H1 (cell line): Measurements from ENCODE around the gene ZNF512B. TPM values are rescaled to one million over a fixed set of nuclear protein-coding genes. Genes with fewer than 3 reads are reported as not detected.

Source experiments
- CBX8 ChIP-seq: fragments of 300-800, 300-1000 bp; sonication (generic); IDR thresholded peaks from 2 replicates; pipeline ENCODE4 v1.7.1; 2016; ENCODE audit warnings: low read depth, low read length, borderline replicate concordance
- CHD1 ChIP-seq: IDR thresholded peaks from 2 replicates; pipeline ENCODE4 v1.6.1; 2012; ENCODE audit warnings: low read depth, low read length, improper control_type of control experiment
- CHD2 ChIP-seq: IDR thresholded peaks from 2 replicates; pipeline ENCODE4 v1.6.1; 2012; ENCODE audit warnings: low read length, improper control_type of control experiment
- CHD7 ChIP-seq: fragments of 300-600 bp; sonication (generic); IDR thresholded peaks from 2 replicates; pipeline ENCODE4 v1.7.1; 2012; ENCODE audit warnings: low read length, moderate library complexity, mild to moderate bottlenecking, inconsistent platforms; ENCODE audit not compliant: insufficient replicate concordance
- CREB1 ChIP-seq: IDR thresholded peaks from 2 replicates; pipeline ENCODE4 v1.6.1; 2012; ENCODE audit warnings: inconsistent platforms
- KDM4A ChIP-seq: IDR thresholded peaks from one replicate; pipeline ENCODE4 v1.7.1; 2012; ENCODE audit warnings: low read depth, mild to moderate bottlenecking, moderate library complexity, low read length, inconsistent platforms; ENCODE audit not compliant: severe bottlenecking
- KDM5A ChIP-seq: fragments of 200-600 bp; IDR thresholded peaks from 2 replicates; pipeline ENCODE4 v1.7.1; 2012; ENCODE audit warnings: mild to moderate bottlenecking, low read length, inconsistent platforms, mixed read lengths
- NANOG ChIP-seq: IDR thresholded peaks from 2 replicates; pipeline ENCODE4 v1.6.1; 2011; ENCODE audit warnings: low read length, low read depth, mild to moderate bottlenecking, inconsistent platforms; ENCODE audit not compliant: insufficient read depth, poor library complexity, severe bottlenecking
- POU5F1 ChIP-seq: IDR thresholded peaks from 2 replicates; pipeline ENCODE4 v1.6.1; 2011; ENCODE audit warnings: low read depth, mild to moderate bottlenecking, low read length, moderate library complexity
- SIN3A ChIP-seq, 2 experiments: IDR thresholded peaks in 1 of 2; conservative IDR thresholded peaks in 1 of 2; 2 replicates each; pipeline ENCODE4 v1.6.1; 2011 to 2012; ENCODE audit warnings: low read length in 2 of 2, improper control_type of control experiment in 1 of 2, low read depth in 1 of 2, mild to moderate bottlenecking in 1 of 2
- SUZ12 ChIP-seq: fragments of 200-600 bp; sonication (generic); IDR thresholded peaks from 2 replicates; pipeline ENCODE4 v1.6.1; 2012; ENCODE audit warnings: mild to moderate bottlenecking, inconsistent platforms, low read length, moderate library complexity, mixed read lengths
- TCF12 ChIP-seq: IDR thresholded peaks from 2 replicates; pipeline ENCODE4 v1.6.1; 2011; ENCODE audit warnings: low read depth, mild to moderate bottlenecking, low read length
- polyA plus RNA-seq, 7 experiments: library from polyadenylated mRNA; depleted of rRNA in 3 of 7; stranded (reverse) in 5 of 7; unstranded in 2 of 7; fragments of >200 nt in 5 of 7; fragments of 200-250 nt in 2 of 7; gene quantifications; 1 replicate in 5 of 7; 2 replicates in 1 of 7; 4 replicates in 1 of 7; pipeline versions ENCODE4 v1.2.1 to v1.2.3, GENCODE V29; 2011 to 2013; ENCODE audit warnings: missing spikeins in 2 of 7, mixed read lengths in 2 of 7
- total RNA-seq: library from RNA; stranded (reverse); fragmentation: NEBNext Ultra II Directional; extraction: Animal tissue kit (Norgen Biotek cat#: 25700); gene quantifications from 2 replicates; pipeline ENCODE4 v1.2.1, GENCODE V29; 2021

ZNF512B gene
- total and polyA plus RNA-seq, 2 of the 8 experiments (the other 6 are each of a cell fraction or from before 2014, with no cell fraction given): 7.3 to 26.6 TPM

- TF ChIP-seq CHD7: no peak
- no peak for TF ChIP-seq KDM4A
- no peak for TF ChIP-seq CHD1
- no peak for TF ChIP-seq CREB1
- TF ChIP-seq SIN3A (conservative IDR thresholded peaks at IDR 0.05 in 1 of 2, IDR thresholded peaks at IDR 0.05 in 1 of 2; ENCODE audit: low read depth in 1 of 2, low read length in 2 of 2): no peak
- TF ChIP-seq POU5F1: no peak
- no peak for TF ChIP-seq CHD2
- no peak for TF ChIP-seq NANOG
- TF ChIP-seq SUZ12: no peak
- no peak for TF ChIP-seq KDM5A
- TF ChIP-seq CBX8: no peak
- TF ChIP-seq TCF12: no peak
Measured at GRCh38 chr20:63926298-63926697, 43.4 kb downstream of the ZNF512B start (continued).
